Upper lobe of left lung (tissue), 4 donors: ENCODE results near the gene RNF4.

ENCODE experiments used
- CTCF ChIP-seq, 6 experiments: fragments of 450-650 bp in 4 of 6; fragments of 200-600 bp in 2 of 6; sonication (generic) in 2 of 6; IDR thresholded peaks; one replicate each; pipeline ENCODE4 v1.5.1; 2016 to 2019; ENCODE audit warnings: antibody characterized with exemption in 6 of 6
- POLR2A ChIP-seq, 4 donors: fragments of 450-650 bp; IDR thresholded peaks; one replicate each; pipeline ENCODE4 v1.5.1; 2016 to 2017; ENCODE audit warnings: antibody characterized with exemption in 4 of 4, mild to moderate bottlenecking in 2 of 4

- TF ChIP-seq CTCF (IDR thresholded peaks at IDR 0.05): no peak
- no peak for TF ChIP-seq POLR2A (IDR thresholded peaks at IDR 0.05)
Measured at GRCh38 chr4:2487632-2488031, 18.7 kb downstream of the RNF4 start.
